ENCODE results near the gene C1orf94. TPM values are rescaled to one million over a fixed set of nuclear protein-coding genes. Genes with fewer than 3 reads are reported as not detected.

The C1orf94 gene
- total RNA-seq, 1 experiment from 2014 or later: not detected

DNA sequence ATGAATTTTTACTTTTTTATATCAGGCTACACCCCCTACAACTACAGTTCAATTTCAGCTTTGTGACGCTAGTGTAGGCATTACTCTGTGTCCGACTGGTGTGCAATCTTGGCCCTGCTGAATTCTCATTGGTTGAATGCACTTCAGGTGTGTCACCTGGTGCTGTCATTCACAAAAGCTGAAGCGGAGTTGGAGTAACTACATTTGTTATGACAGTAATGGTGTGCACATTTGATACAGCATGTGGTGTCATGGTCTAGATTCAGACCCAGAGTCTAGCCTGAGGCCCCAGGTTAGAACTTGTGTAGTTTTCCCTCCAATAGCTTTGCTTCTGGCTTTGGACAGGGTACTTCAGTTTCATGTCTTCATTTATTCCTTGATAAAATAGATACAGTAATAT, 88.7 kb downstream of the C1orf94 start:
- ChIA-PET CTCF (no interaction called here), POLR2A (interaction anchor here (0.6 kb wide), 1 partner anchor 593 kb away, joined by 3 read pairs; no protein-coding TSS in a partner anchor)
- H3K9me3 ChIP-seq (ENCODE audit: control insufficient read depth, insufficient read depth, low read depth, low read length): no peaks in the 10 kb centered on the region
- in situ Hi-C loops (cut with HindIII; ENCODE audit: low pct_unique_long_range_greater_than_20kb, low sequenced_read_pairs): no loop called here
- ATAC-seq: no peak
- intact Hi-C loops (cut with micrococcal nuclease; ENCODE audit: unreplicated experiment): no loop called here
- BruUV-seq (replicated peaks): no TSS peak
- H3K36me3 ChIP-seq (ENCODE audit: control insufficient read depth, insufficient read depth, low read length): no peaks in the 10 kb centered on the region
- H3K27me3 ChIP-seq (ENCODE audit: control insufficient read depth, insufficient read depth, low read length): peaks cover 7% of the 10 kb centered on the region; the same call in 1 of the 2 replicates
- no peak overlapping the region for H3K4me3 ChIP-seq (ENCODE audit: low read depth in 2 of 2, low read length in 2 of 2)
- TF ChIP-seq, protein P1, sequence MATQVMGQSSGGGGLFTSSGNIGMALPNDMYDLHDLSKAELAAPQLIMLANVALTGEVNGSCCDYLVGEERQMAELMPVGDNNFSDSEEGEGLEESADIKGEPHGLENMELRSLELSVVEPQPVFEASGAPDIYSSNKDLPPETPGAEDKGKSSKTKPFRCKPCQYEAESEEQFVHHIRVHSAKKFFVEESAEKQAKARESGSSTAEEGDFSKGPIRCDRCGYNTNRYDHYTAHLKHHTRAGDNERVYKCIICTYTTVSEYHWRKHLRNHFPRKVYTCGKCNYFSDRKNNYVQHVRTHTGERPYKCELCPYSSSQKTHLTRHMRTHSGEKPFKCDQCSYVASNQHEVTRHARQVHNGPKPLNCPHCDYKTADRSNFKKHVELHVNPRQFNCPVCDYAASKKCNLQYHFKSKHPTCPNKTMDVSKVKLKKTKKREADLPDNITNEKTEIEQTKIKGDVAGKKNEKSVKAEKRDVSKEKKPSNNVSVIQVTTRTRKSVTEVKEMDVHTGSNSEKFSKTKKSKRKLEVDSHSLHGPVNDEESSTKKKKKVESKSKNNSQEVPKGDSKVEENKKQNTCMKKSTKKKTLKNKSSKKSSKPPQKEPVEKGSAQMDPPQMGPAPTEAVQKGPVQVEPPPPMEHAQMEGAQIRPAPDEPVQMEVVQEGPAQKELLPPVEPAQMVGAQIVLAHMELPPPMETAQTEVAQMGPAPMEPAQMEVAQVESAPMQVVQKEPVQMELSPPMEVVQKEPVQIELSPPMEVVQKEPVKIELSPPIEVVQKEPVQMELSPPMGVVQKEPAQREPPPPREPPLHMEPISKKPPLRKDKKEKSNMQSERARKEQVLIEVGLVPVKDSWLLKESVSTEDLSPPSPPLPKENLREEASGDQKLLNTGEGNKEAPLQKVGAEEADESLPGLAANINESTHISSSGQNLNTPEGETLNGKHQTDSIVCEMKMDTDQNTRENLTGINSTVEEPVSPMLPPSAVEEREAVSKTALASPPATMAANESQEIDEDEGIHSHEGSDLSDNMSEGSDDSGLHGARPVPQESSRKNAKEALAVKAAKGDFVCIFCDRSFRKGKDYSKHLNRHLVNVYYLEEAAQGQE (IDR thresholded peaks at IDR 0.05; ENCODE audit: insufficient read depth in 1 of 2, low read depth in 2 of 2, low read length in 1 of 2): no peak
- TF ChIP-seq SIN3A (IDR thresholded peaks at IDR 0.05; ENCODE audit: borderline replicate concordance, insufficient read depth, low read depth, low read length): no peak
- no peak for TF ChIP-seq TCF7L2 (IDR thresholded peaks at IDR 0.05; ENCODE audit: low read depth, low read length)
- TF ChIP-seq, protein P2, sequence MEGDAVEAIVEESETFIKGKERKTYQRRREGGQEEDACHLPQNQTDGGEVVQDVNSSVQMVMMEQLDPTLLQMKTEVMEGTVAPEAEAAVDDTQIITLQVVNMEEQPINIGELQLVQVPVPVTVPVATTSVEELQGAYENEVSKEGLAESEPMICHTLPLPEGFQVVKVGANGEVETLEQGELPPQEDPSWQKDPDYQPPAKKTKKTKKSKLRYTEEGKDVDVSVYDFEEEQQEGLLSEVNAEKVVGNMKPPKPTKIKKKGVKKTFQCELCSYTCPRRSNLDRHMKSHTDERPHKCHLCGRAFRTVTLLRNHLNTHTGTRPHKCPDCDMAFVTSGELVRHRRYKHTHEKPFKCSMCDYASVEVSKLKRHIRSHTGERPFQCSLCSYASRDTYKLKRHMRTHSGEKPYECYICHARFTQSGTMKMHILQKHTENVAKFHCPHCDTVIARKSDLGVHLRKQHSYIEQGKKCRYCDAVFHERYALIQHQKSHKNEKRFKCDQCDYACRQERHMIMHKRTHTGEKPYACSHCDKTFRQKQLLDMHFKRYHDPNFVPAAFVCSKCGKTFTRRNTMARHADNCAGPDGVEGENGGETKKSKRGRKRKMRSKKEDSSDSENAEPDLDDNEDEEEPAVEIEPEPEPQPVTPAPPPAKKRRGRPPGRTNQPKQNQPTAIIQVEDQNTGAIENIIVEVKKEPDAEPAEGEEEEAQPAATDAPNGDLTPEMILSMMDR (IDR thresholded peaks at IDR 0.05): no peak
- TF ChIP-seq POLR2AphosphoS5 (IDR thresholded peaks at IDR 0.05; ENCODE audit: low read depth, low read length): no peak
- H3K27ac ChIP-seq (ENCODE audit: low read length): no peak overlapping the region
- DNase-seq (ENCODE audit: low read depth, low spot score): no peak
- no peaks in the 10 kb centered on the region for H3K4me1 ChIP-seq (ENCODE audit: control insufficient read depth, insufficient read depth, low read length)

DNA sequence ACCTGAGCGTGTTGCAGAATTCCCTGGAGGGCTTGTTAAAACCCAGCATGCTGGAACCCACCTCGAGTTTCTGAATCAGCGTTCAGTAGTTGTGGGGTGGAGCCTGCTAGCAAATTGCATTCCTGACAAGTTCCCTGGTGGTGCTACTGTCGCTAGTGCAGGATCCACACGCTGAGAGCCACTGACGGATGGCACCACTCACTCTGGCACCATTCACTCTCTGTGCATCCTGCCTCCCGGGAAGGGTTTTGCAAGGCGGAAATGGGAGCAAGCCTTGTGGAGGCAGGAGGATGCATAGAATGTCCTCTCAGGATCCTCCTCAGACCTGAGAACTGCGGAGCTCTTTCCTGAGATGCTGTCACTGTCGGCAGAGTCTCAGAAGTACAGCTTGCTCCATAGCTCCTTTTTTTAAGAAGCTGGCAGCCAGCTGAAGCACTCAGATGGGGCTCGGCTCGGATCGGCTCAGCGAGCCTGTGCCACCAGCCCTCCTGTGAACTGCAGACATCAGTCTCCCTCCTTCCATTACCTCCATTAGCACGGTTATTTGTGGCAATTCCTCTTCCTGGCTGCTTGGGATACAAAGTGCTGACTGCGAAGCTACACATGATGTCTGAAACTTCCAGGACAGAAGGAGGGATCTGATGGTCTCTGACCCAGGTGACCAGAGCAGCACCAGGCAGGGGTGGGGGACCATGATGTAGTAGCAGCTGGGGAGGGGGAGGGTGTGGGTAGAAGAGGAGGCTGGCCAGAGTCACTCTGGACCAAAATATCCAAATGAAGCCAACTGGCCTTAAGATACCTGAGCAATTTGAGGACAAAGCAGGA, 89.6 kb downstream of the C1orf94 start:
- intact Hi-C loops (cut with micrococcal nuclease; ENCODE audit: unreplicated experiment): no loop called here
- in situ Hi-C loops (cut with HindIII; ENCODE audit: low pct_unique_long_range_greater_than_20kb, low sequenced_read_pairs): no loop called here
- CTCF ChIA-PET: no interaction called here
- POLR2A ChIA-PET: interaction anchor here (0.6 kb wide), 1 partner anchor 592 kb away, joined by 3 read pairs; no protein-coding TSS in a partner anchor
- no peaks in the 10 kb centered on the region for H3K9me3 ChIP-seq (ENCODE audit: control insufficient read depth, insufficient read depth, low read depth, low read length)
- DNase-seq (ENCODE audit: low read depth, low spot score) (no peak), ATAC-seq (no peak)
- no peaks in the 10 kb centered on the region for H3K4me1 ChIP-seq (ENCODE audit: control insufficient read depth, insufficient read depth, low read length)
- peaks cover 7% of the 10 kb centered on the region; the same call in 1 of the 2 replicates for H3K27me3 ChIP-seq (ENCODE audit: control insufficient read depth, insufficient read depth, low read length)
- BruUV-seq (replicated peaks): no TSS peak
- TF ChIP-seq SIN3A (IDR thresholded peaks at IDR 0.05; ENCODE audit: borderline replicate concordance, insufficient read depth, low read depth, low read length) (no peak), TCF7L2 (IDR thresholded peaks at IDR 0.05; ENCODE audit: low read depth, low read length) (no peak)
- no peak overlapping the region for H3K4me3 ChIP-seq (ENCODE audit: low read depth in 2 of 2, low read length in 2 of 2)
- H3K36me3 ChIP-seq (ENCODE audit: control insufficient read depth, insufficient read depth, low read length): no peaks in the 10 kb centered on the region
- no peak overlapping the region for H3K27ac ChIP-seq (ENCODE audit: low read length)

DNA sequence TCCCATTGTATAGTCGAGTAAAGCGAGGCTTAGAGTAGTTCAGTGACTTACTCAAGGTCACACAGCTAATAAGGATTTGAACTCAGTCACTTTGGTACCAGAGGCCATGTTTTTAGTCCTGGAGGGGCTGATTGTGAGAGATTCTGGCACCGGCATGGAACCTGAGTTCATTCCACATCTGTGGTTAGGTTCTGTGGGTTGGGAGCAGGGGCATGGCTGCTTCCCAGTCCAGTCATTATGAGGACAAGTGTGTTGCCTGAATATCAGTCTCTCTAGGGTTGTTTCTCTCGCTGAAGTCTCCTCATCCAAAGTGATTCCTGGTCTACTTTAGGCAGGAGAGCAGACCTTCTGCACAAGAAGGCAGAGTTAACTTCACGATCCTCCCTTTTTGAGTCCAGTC, 90.6 kb downstream of the C1orf94 start:
- in situ Hi-C loops (cut with HindIII; ENCODE audit: low pct_unique_long_range_greater_than_20kb, low sequenced_read_pairs) (no loop called here), intact Hi-C loops (cut with micrococcal nuclease; ENCODE audit: unreplicated experiment) (no loop called here)
- no peaks in the 10 kb centered on the region for H3K9me3 ChIP-seq (ENCODE audit: control insufficient read depth, insufficient read depth, low read depth, low read length)
- no peak overlapping the region for H3K4me3 ChIP-seq (ENCODE audit: low read depth in 2 of 2, low read length in 2 of 2)
- CTCF ChIA-PET: no interaction called here
- POLR2A ChIA-PET: no interaction called here
- no peaks in the 10 kb centered on the region for H3K36me3 ChIP-seq (ENCODE audit: control insufficient read depth, insufficient read depth, low read length)
- DNase-seq (ENCODE audit: low read depth, low spot score) (no peak), ATAC-seq (no peak)
- TF ChIP-seq, protein P2 (IDR thresholded peaks at IDR 0.05): no peak
- TF ChIP-seq TCF7L2 (IDR thresholded peaks at IDR 0.05; ENCODE audit: low read depth, low read length): no peak
- TF ChIP-seq, protein P1 (IDR thresholded peaks at IDR 0.05; ENCODE audit: insufficient read depth in 1 of 2, low read depth in 2 of 2, low read length in 1 of 2): no peak
- no peak for TF ChIP-seq SIN3A (IDR thresholded peaks at IDR 0.05; ENCODE audit: borderline replicate concordance, insufficient read depth, low read depth, low read length)
- TF ChIP-seq POLR2AphosphoS5 (IDR thresholded peaks at IDR 0.05; ENCODE audit: low read depth, low read length): no peak
- peaks cover 7% of the 10 kb centered on the region; the same call in 1 of the 2 replicates for H3K27me3 ChIP-seq (ENCODE audit: control insufficient read depth, insufficient read depth, low read length)
- no peaks in the 10 kb centered on the region for H3K4me1 ChIP-seq (ENCODE audit: control insufficient read depth, insufficient read depth, low read length)
- BruUV-seq (replicated peaks): no TSS peak
- no peak overlapping the region for H3K27ac ChIP-seq (ENCODE audit: low read length)
